ENCODE data around the gene CLEC4M.
"Not testable (repeated sequence)": the region's sequence is repeated elsewhere in the genome, so short reads cannot be mapped to it uniquely, and the experiment has no call there.

The CLEC4M gene

DNA sequence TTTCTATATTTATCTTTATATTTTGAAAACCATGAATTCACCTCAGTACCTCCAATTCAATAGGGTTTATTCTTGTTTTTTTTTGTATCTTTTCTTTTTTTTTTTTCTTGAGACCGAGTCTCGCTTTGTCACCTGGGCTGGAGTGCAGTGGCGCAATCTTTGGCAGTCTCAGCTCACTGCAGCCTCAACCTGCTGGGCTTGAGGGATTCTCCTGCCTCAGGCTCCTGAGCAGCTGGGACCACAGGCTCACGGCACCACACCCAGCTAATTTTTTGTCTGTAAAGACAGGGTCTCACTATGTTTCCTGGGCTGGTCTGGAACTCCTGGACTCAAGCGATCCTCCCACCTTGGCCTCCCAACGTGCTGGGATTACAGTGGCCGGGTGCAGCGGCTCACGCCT lies 43.8 kb downstream of the CLEC4M start:
- H3K4me3 ChIP-seq (ENCODE audit: low read length) = no peak overlapping the region
- TF ChIP-seq, protein P1, sequence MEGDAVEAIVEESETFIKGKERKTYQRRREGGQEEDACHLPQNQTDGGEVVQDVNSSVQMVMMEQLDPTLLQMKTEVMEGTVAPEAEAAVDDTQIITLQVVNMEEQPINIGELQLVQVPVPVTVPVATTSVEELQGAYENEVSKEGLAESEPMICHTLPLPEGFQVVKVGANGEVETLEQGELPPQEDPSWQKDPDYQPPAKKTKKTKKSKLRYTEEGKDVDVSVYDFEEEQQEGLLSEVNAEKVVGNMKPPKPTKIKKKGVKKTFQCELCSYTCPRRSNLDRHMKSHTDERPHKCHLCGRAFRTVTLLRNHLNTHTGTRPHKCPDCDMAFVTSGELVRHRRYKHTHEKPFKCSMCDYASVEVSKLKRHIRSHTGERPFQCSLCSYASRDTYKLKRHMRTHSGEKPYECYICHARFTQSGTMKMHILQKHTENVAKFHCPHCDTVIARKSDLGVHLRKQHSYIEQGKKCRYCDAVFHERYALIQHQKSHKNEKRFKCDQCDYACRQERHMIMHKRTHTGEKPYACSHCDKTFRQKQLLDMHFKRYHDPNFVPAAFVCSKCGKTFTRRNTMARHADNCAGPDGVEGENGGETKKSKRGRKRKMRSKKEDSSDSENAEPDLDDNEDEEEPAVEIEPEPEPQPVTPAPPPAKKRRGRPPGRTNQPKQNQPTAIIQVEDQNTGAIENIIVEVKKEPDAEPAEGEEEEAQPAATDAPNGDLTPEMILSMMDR (conservative IDR thresholded peaks at IDR 0.05; ENCODE audit: low read depth, low read length) = no peak
- DNase-seq (ENCODE audit: low read depth) = no peak

DNA sequence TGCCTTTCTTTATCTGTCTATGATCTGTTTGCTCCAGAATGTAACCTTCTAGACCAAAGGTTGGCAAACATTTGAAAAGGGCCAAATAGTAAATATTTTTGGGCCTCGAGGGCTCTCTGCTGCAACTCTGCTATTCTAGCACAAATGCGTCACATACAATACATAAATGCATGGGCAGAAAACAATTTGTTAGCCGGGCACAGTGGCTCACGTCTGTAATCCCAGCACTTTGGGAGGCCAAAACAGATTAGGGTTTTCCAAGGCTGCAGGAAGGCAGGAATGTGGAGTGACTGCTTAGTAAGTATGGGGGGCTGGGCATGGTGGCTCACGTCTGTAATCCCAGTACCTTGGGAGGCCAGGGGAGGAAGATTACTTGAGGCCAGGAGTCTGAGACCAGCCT lies 45.1 kb downstream of the CLEC4M start:
- no peak for DNase-seq (ENCODE audit: low read depth)
- no peak overlapping the region for H3K4me3 ChIP-seq (ENCODE audit: low read length)
- TF ChIP-seq, protein P1 (conservative IDR thresholded peaks at IDR 0.05; ENCODE audit: low read depth, low read length) = no peak

DNA sequence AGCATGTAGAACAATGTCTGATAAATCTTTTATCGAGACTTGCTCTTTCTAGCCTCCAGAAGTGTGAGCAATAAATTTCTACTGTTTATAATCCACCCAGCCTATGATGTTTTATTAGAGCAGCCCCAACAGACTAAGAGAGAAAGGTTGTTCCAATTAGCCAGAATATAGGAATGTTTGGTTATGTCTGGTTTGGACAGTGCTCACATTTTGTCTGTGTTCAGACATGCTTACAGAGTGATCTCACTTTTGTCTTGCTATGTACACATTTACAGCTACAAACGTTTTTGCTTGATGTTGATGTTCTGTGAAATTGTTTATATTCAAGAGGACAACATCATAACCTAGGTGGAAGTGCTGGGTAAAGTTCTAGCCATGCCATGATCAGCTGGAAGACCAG lies 48.9 kb downstream of the CLEC4M start:
- DNase-seq (ENCODE audit: low read depth) = no peak
- TF ChIP-seq, protein P1 (conservative IDR thresholded peaks at IDR 0.05; ENCODE audit: low read depth, low read length) = no peak
- H3K4me3 ChIP-seq (ENCODE audit: low read length) = no peak overlapping the region

DNA sequence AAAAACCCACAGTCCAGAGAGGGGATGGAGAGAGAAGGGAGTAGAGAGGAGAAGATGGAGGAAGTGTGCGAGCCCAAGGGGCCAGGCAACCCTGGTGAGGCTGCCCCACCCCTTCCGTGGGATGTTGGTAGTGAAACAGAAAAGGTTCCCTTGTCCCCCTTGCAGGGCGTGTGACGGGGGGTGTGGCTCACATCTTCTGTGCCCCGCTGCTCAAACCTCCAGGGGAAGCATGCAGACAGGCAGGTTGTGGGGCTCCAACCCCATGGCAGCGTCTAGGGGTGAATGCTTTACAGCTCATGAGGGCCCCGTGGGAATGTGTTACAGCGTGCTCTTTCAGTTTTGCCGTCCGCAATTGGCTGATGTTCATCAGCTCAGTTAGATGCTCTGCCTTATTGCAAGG lies 52.3 kb downstream of the CLEC4M start:
- TF ChIP-seq, protein P1 (conservative IDR thresholded peaks at IDR 0.05; ENCODE audit: low read depth, low read length) = no peak
- no peak for DNase-seq (ENCODE audit: low read depth)
- no peak overlapping the region for H3K4me3 ChIP-seq (ENCODE audit: low read length)

DNA sequence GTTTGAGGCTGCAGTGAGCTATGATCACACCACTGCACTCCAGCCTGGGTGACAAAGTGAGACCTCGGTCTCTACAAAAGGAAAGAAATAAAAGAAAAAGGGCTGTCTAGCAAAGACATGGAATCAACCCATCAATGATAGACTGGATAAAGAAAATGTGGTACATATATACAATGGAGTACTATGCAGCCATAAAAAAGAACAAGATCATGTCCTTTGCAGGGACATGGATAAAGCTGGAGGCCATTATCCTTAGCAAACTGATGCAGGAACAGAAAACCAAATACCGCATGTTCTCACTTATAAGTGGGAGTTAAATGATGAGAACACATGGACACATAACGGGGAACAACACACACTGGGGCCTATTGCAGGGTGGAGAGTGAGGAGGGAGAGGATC lies 53.0 kb downstream of the CLEC4M start:
- not testable (repeated sequence) for DNase-seq (ENCODE audit: low read depth)

DNA sequence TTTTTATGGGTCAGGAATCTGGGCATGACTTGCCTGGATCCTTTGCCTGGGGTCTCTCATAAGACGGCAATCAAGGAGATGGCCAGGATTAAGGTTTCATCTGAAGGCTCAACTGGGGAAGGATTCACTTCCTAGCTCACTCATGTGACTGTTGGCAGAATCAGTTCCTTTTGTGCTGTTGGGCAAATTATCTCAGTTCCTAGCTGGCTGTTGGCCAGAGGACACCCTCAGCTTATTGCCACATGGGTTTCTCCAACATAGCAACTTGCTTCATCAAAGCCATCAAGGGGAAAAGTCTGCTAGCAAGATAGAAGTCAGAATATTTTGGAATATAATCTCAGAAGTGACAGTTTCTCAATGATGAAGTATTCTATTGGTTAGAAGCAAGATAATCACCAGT lies 54.8 kb downstream of the CLEC4M start:
- TF ChIP-seq, protein P1 (conservative IDR thresholded peaks at IDR 0.05; ENCODE audit: low read depth, low read length) = no peak
- no peak overlapping the region for H3K4me3 ChIP-seq (ENCODE audit: low read length)
- no peak for DNase-seq (ENCODE audit: low read depth)

More for the DNA sequence above, 53.0 kb downstream of the CLEC4M start:
- not testable (repeated sequence) for H3K4me3 ChIP-seq (ENCODE audit: low read length)

DNA sequence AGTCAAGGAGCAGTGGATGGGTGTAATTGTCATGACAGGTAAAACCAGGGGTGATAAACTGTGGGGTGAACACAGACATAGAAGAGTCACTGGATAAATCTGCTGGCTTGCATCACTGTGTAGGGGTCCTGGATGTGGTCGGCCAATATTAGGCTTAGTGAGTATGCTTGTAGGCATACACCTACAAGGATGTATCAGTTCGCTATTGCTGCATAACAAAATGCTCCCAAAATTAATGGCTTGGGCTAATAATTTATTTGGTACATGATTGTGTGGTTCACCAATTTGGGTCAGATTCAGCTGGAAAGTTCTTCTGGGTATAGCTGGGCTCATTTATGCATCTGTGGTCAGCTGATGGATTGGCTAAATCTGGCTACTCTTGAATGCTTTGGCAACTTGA lies 55.8 kb downstream of the CLEC4M start:
- no peak for DNase-seq (ENCODE audit: low read depth)
- H3K4me3 ChIP-seq (ENCODE audit: low read length) = no peak overlapping the region
- TF ChIP-seq, protein P1 (conservative IDR thresholded peaks at IDR 0.05; ENCODE audit: low read depth, low read length) = no peak
